HG02678 (cell line): ENCODE results near the gene KAT7.

Experiments
- ATAC-seq: cut with Tn5 transposase; IDR thresholded peaks from one replicate; pipeline ENCODE4 v1.9.1; 2021; ENCODE audit warnings: mild to moderate bottlenecking, moderate library complexity; ENCODE audit not compliant: unreplicated experiment

Gene KAT7

DNA sequence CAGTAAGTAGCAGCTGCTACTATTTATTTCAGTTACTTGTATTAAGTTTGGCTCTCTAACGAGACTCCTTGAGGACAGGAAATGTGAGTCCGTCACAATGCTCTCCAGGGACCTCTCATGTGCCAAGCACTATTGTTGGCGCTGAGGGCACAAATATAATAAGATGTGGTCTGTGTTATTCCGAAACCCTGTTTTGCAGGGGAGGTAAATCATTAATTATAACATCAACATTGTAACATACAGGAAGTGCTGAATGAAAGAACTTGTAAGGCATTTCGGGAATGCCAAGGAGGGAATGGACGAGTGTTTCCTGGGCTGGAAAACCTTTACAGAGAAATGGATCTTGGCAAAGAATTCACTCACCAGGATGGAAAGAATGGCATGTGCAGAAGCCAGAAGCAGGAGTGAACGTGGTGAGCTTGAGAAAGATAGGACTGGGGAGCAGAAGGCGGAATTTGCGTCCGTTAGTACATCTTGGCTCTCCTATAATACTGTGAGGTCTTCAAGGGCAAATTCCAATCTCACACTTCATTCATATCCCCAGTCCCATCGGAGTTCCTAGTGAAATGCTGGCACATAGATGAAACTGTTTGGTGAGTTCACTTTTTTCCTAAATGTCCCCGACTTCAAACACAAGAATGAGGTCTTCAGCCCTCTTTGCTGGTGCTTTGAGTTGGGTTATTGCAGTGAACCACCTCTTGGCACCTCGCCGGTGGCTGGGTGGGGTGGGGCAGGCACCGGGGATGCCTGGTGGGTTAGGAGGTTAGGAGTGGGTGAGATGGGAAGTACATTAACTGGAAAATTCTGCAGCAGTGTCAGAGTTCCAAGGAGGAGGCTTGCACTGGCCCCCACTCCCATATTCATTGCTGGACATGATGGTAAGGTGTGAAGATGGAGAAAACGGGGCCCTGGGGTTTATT, 47.9 kb downstream of the KAT7 start:
- no peak for ATAC-seq

DNA sequence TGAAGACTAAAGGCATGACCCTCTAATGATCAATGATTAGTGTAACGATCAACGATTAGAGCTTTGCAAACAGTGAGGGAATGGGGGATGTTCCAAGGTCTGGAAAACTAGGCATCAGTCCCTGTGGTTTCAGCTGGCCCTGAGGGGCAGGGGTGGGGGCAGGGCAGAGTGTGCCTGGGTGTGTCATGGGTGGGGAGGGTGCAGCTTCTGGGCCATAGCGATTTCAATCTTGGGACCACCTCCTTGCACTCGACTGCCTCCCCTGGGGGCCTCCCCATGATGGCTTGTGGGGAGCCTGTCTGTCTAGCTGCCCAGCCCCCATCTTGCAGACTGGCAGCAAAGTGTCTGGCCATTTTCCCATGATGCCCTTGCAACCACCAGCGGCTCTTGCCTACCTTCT, 51.0 kb downstream of the KAT7 start:
- no peak for ATAC-seq

DNA sequence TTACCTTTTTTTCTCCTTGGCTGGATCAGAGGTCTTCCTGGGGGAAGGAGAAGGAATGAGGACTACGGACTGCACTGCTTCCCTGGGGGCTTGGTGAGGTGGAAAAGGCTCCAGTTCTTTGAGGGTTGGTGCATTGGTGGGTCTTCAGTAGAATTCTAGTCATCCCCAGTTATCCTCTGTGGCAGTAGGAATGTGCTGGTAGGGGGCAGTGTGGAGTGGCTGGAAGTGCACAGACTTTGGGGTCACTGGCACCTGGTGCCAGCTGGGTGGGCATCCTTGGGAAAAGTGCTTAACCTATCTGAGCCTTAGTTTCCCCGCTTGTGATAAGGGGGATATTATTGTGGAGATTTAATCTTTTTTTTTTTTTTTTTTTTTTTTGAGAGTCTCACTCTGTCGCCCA, 53.1 kb downstream of the KAT7 start:
- no peak for ATAC-seq

DNA sequence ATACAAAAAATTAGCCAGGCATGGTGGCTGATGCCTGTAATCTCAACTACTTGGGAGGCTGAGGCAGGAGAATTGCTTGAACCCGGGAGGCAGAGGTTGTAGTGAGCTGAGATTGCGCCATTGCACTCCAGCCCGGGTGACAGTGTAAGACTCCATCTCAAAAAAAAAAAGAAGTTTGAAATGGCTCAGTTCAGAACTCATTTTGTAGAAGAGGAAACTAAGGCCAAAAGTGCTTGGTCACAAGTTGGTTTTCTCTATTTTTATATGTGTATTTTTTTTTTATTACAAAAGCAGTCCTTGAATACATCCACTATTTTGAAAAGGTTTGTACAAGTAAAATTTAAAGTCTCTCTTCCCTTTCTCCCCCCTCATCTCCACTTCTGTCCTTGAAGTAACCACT, 53.9 kb downstream of the KAT7 start:
- ATAC-seq: no peak

GRCh38 chr17:49842846-49843245, 54.4 kb downstream of the KAT7 start:
- ATAC-seq: no peak

DNA sequence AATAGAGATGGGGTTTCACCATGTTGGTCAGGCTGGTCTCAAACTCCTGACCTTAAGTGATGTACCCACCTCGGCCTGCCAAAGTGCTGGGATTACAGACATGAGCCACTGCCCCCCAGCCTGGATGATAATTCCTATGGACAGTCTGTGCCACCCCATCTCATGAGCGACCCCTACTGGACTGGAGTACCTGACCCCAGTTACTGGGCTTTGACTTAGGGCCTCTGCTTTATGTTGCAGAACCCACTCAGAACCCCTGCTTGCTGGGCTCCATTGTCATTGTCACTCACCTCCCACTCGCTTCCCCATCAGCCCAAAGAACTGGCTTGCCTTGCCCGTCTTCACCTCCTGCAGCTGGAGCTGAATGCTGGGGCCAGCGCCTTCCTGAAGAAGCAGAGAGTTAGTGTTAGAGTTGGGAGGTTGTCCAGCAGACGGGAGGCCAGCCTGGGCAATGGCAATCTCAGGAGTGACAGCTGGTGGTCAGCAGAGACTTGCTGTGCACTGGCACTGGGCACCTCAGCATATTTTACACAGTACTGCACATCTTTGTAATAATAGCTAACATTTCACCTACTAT, 55.4 kb downstream of the KAT7 start:
- no peak for ATAC-seq

DNA sequence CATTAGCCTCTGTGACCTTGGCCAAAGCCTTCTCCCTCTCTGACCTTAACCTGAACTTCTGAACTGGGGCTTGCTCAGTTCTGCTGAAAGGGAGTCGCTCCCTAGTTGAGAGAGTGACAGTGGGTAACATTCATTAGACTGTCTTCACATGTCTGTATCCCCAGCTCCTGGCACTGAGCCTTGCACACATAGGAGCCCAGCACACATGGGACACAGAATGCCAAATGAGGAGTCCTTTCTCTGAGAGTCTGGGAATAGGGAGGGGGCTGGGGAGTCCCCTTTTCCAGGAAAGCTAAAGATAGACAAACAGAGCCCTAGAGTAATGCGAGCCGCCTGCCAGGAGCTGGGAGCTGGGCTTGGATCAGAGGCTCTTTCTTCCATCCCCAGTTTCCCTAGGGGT, 56.8 kb downstream of the KAT7 start:
- no peak for ATAC-seq

GRCh38 chr17:49846938-49847712, 58.6 kb downstream of the KAT7 start:
- no peak for ATAC-seq

DNA sequence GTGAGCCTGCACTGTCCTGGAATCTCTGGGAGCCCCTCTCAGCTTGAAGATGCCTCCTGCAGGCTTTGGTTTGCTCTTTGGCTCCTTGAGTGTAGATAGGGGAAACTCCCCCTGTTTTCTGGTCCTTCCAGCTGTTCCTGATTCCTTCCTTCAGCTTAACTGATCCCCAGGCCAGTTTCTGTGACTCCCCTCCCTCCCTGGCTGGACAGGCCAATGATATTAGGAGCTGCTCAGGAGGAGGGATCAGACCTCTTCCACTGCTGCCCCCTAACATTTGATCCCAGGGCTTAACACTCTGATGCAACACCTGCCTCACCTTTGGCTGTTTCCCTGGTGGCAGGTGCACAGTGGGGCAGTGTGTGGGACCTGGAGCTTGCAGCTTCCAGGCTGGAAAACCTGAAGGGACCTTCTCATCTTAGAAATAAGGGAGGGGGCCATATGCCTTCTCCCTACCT, 59.6 kb downstream of the KAT7 start, which contains the start of gene TAC4:
TAC4 (minus strand) TSS at position 51 of the 455 bp plus-strand sequence. CDS start 52 bp downstream, outside the sequence.
- ATAC-seq: no peak

DNA sequence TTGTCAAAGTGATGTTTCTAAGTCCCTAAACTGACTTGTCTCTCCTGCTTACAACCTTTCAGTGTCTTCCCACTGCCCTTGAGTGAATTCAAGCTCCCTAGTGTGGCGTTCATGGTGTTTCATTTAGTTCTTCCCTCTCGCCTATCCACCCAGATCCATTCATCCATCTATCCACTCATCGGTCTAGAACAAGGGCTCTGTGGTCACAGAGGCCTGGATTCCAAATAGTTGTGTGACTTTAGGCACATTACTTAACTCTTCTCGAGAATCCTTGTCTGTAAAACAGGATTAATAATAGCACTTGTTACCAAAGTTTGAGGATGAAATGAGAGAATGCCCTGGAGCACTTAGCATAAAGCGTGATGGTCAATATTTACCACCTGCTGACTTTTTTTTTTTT, 60.3 kb downstream of the KAT7 start:
- no peak for ATAC-seq

DNA sequence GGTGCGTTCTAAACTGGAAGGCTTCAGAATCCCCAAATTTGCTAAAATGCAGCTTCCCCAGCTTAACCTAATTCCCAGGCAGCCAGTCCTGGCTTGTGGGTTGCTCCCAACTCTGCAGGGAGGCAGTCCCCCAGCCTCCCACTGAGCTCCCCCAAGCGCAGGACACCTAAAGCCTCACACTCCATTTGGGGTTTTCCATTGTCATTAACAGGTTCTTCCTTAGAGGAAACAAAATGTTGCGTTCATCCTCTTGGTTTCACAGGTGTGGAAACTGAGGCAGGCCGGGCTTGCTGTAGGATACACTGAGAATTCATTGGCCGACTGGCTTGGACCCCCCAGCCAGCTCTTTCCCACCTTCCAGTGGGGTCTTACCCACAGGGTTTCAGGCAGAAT, 61.7 kb downstream of the KAT7 start:
- ATAC-seq: no peak

DNA sequence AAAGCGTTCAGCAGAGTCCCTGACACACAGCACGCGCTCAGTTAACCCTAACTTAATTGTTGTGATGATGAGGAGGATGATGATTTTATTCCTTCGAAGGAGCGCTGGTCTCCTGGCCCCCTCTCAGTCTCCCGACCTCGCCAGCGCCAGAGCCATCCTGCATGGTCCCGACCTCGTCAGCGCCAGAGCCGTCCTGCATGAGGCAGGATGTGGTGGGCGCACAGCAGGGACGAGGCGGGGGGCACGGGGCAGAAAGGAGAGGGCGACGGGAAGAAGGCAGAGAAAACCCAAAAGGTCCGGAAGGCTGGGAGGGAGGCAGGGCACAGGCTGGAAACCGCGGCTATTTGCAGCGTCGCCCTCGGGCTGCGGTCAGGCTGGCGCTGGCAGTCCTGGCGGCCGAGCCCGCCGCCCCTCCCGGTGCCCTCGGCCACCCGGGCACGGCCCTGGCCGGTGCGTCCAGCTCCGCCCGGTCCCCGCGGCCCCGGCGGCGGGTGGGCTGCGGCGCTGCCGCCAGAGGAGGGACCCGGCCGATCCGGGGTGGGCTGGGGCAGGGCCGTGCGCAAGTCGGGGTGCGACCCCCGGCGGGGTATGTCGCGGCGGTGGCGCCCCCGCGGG, 62.4 kb downstream of the KAT7 start:
- ATAC-seq: no peak

DNA sequence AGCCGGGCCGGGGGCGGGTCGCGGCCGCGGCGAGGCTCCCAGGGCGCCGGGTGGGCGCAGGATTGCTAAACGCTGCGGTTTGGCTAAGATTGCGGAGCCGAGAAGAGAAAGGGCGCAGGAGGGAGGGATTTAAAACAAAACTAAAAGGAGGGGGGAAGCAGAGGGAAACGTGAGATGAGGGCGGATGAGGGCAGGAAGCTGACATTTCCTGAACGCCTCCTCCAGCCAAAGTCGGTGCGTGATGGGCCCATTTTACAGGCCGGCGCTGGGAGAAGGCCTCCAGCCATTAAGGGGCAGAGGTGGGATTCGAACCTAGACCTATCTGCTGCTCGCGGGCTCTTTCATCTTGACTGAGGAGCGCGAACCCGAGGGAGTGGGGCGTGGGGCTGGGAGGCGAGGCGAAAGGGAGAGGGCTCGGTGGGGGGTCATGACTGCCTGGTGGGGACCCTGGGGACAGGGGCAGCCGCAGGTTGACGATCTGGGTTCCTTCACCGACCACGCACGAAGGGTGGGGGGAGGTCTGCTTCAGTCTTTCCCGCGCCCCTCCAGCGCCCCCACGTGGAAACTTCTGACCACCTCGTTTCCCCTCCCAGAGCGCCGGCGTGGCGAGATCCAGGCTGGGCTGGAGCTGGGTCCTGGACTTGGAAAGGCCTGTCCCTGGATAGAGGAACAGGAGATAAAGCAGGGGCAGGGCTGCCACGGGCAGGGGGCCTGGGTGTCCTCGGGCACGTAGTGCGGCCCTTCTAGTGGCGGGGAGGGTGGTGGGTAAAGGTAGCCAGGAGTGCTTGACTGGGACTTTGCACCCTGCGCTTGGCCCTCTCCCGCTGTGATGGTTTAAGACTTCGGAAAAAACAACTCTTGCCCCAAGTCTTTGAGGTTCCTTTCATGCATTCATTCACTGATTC, 63.2 kb downstream of the KAT7 start:
- ATAC-seq: no peak

GRCh38 chr17:49853470-49854015, 65.1 kb downstream of the KAT7 start:
- ATAC-seq: no peak

DNA sequence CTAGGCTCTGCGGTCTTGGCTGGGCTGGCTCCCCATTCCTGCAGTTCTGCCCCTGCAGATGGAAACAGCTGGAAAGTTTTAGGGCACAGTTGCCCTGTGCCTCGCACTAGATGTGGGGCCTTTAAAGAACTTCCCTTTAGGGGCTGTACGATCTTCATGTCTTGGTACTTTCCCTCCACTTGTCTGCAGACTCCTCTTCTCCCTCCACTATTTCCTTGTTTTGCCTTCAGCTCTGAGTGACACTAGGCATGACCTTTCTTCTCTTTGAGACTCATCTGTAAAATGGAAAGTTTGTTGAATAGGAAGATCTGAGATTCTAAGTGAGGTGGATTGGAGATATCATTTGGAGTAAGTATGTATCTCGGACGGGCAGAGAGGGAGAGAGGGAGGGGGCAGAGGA, 65.6 kb downstream of the KAT7 start:
- ATAC-seq: no peak

DNA sequence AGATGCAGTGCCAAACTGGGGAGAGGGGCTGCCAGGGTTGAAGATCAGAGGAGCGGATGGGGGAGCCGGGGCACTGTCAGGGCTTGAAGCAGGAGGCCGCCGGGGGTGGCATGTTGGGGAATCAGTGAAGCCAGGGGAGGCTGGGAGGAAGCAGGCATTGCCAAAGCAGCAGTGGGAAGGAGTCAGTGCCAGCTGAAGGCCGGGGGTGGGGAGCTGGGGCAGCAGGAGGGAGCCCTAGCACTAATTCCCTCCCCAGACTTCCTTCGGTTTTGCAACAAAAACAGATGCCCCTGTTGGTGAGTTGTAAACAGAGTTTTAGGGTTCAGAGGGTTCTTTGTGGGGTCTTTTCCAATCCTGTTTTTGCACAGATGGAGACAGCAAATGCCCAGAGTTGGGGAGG, 70.3 kb downstream of the KAT7 start:
- no peak for ATAC-seq

- ATAC-seq: no peak
These were observed 71.8 kb downstream of the KAT7 start for GRCh38 chr17:49859991-49860953.

GRCh38 chr17:49861150-49861884, 72.8 kb downstream of the KAT7 start:
- no peak for ATAC-seq
